Keratinocyte (primary cell): ENCODE results near the gene KIF1C.

Experiments
- CTCF ChIP-seq, 3 experiments: IDR thresholded peaks in 1 of 3; conservative IDR thresholded peaks in 1 of 3; optimal IDR thresholded peaks in 1 of 3; 2 replicates in 2 of 3; 3 replicates in 1 of 3; pipeline versions ENCODE3 to v1.5.1; 2011; ENCODE audit warnings: low read length in 3 of 3, mild to moderate bottlenecking in 3 of 3, moderate library complexity in 2 of 3, control low read depth in 1 of 3, inconsistent platforms in 1 of 3; ENCODE audit not compliant: insufficient read depth in 2 of 3; ENCODE audit errors: extremely low read depth in 1 of 3
- EZH2 ChIP-seq: IDR thresholded peaks from one replicate; pipeline ENCODE4 v1.6.1; 2012; ENCODE audit warnings: inconsistent platforms, mild to moderate bottlenecking, low read length, moderate library complexity

- no peak for TF ChIP-seq EZH2
- no peak for TF ChIP-seq CTCF (optimal IDR thresholded peaks at IDR 0.05 in 1 of 3, IDR thresholded peaks at IDR 0.05 in 1 of 3, conservative IDR thresholded peaks at IDR 0.05 in 1 of 3; ENCODE audit: extremely low read depth in 1 of 3, insufficient read depth in 2 of 3, low read length in 3 of 3)
Measured at GRCh38 chr17:4950075-4950745, 47.5 kb upstream of the KIF1C start.
